ENCODE results near the gene BMPR2.

Gene BMPR2

GRCh38 chr2:202375609-202376408 lies at the start of gene BMPR2:
Gene BMPR2 (plus strand): TSS chr2:202376327. CDS start chr2:202377475, 1,148 bp downstream.
- peak within 1 kb of the TSS; percentile 97 for H3K27ac ChIP-seq
- no peak for TF ChIP-seq CTCF (conservative IDR thresholded peaks at IDR 0.05)

- H3K27ac ChIP-seq = no peak overlapping the region
- no peak for TF ChIP-seq CTCF (conservative IDR thresholded peaks at IDR 0.05)
Observed at GRCh38 chr2:202327858-202328257, 48.3 kb upstream of the BMPR2 start.

GRCh38 chr2:202335791-202336467 lies 40.2 kb upstream of the BMPR2 start:
- H3K27ac ChIP-seq = no peak overlapping the region
- no peak for TF ChIP-seq CTCF (conservative IDR thresholded peaks at IDR 0.05)

GRCh38 chr2:202337151-202337550 lies 39.0 kb upstream of the BMPR2 start:
- H3K27ac ChIP-seq = no peak overlapping the region
- no peak for TF ChIP-seq CTCF (conservative IDR thresholded peaks at IDR 0.05)

GRCh38 chr2:202337706-202338346 lies 38.3 kb upstream of the BMPR2 start:
- no peak for TF ChIP-seq CTCF (conservative IDR thresholded peaks at IDR 0.05)

GRCh38 chr2:202339071-202339870 lies 36.9 kb upstream of the BMPR2 start:
- no peak for TF ChIP-seq CTCF (conservative IDR thresholded peaks at IDR 0.05)
- H3K27ac ChIP-seq = no peak overlapping the region

More at GRCh38 chr2:202337706-202338346, 38.3 kb upstream of the BMPR2 start:
- H3K27ac ChIP-seq = no peak overlapping the region
